GM21528 (cell line): ENCODE measurements around the gene GPC6.
A peak's percentile ranks its signal among the peaks of the same experiment; 100 is the strongest.
"Not testable (repeated sequence)": the region's sequence is repeated elsewhere in the genome, so short reads cannot be mapped to it uniquely, and the experiment has no call there.

Experiments
- ATAC-seq: cut with Tn5 transposase; IDR thresholded peaks from one replicate; pipeline ENCODE4 v1.9.1; 2021; ENCODE audit warnings: mild to moderate bottlenecking, moderate library complexity; ENCODE audit not compliant: unreplicated experiment, low FRiP score

GPC6 gene

GRCh38 chr13:94292323-94292640 lies 1065.7 kb downstream of the GPC6 start:
- ATAC-seq = no peak

GRCh38 chr13:94296471-94296870 lies 1069.9 kb downstream of the GPC6 start:
- no peak for ATAC-seq

GRCh38 chr13:94298346-94298745 lies 1071.7 kb downstream of the GPC6 start:
- no peak for ATAC-seq

- ATAC-seq = no peak
Measured at GRCh38 chr13:94300401-94300800, 1073.8 kb downstream of the GPC6 start.

- ATAC-seq = no peak
Measured at GRCh38 chr13:94301487-94301886, 1074.9 kb downstream of the GPC6 start.

- ATAC-seq = not testable (repeated sequence)
Measured at GRCh38 chr13:94302847-94303565, 1076.4 kb downstream of the GPC6 start.

- no peak for ATAC-seq
Measured at GRCh38 chr13:94303644-94304174, 1077.1 kb downstream of the GPC6 start.

- no peak for ATAC-seq
Measured at GRCh38 chr13:94305033-94305432, 1078.4 kb downstream of the GPC6 start.

- ATAC-seq = no peak
Measured at GRCh38 chr13:94305463-94305862, 1078.9 kb downstream of the GPC6 start.

GRCh38 chr13:94305934-94306333 lies 1079.3 kb downstream of the GPC6 start:
- ATAC-seq = no peak

GRCh38 chr13:94308832-94309231 lies 1082.2 kb downstream of the GPC6 start:
- ATAC-seq = no peak

- no peak for ATAC-seq
Measured at GRCh38 chr13:94309576-94309975, 1083.0 kb downstream of the GPC6 start.

GRCh38 chr13:94309997-94310855 lies 1083.6 kb downstream of the GPC6 start:
- no peak for ATAC-seq

GRCh38 chr13:94311893-94312292 lies 1085.3 kb downstream of the GPC6 start:
- no peak for ATAC-seq

- peak; percentile 70 for ATAC-seq
Measured at GRCh38 chr13:94312511-94313216, 1086.1 kb downstream of the GPC6 start.

GRCh38 chr13:94313321-94313910 lies 1086.8 kb downstream of the GPC6 start:
- ATAC-seq = no peak

GRCh38 chr13:94313926-94314325 lies 1087.3 kb downstream of the GPC6 start:
- ATAC-seq = no peak

GRCh38 chr13:94315188-94315587 lies 1088.6 kb downstream of the GPC6 start:
- ATAC-seq = no peak

- no peak for ATAC-seq
Measured at GRCh38 chr13:94317063-94317491, 1090.5 kb downstream of the GPC6 start.

- ATAC-seq = no peak
Measured at GRCh38 chr13:94318418-94318817, 1091.8 kb downstream of the GPC6 start.

- no peak for ATAC-seq
Measured at GRCh38 chr13:94319501-94319900, 1092.9 kb downstream of the GPC6 start.
